Activated T-cell treated with anti-CD3 and anti-CD28 coated beads, Interleukin-2, amount 50 U/mL, for 24 hours (primary cell): ENCODE results near the gene TPSB2.
"Not testable (repeated sequence)": the region's sequence is repeated elsewhere in the genome, so short reads cannot be mapped to it uniquely, and the experiment has no call there.

Experiments
- DNase-seq: peaks from one replicate; pipeline ENCODE4 v3.0.0-alpha.2; 2020
- H3K27ac Mint-ChIP-seq: 2 replicates; pipeline ENCODE4 v1.8.0; 2020; ENCODE audit warnings: mild to moderate bottlenecking, mixed read lengths
- H3K27me3 Mint-ChIP-seq: 2 replicates; pipeline ENCODE4 v1.8.0; 2020; ENCODE audit warnings: mixed read lengths
- H3K36me3 Mint-ChIP-seq: 2 replicates; pipeline ENCODE4 v1.8.0; 2020; ENCODE audit warnings: low read depth, mixed read lengths
- H3K4me1 Mint-ChIP-seq: 2 replicates; pipeline ENCODE4 v1.8.0; 2020; ENCODE audit warnings: low read depth, mixed read lengths
- H3K4me3 Mint-ChIP-seq: 2 replicates; pipeline ENCODE4 v1.8.0; 2020; ENCODE audit warnings: mild to moderate bottlenecking, moderate library complexity, mixed read lengths
- H3K9me3 Mint-ChIP-seq: 2 replicates; pipeline ENCODE4 v1.8.0; 2020; ENCODE audit warnings: mixed read lengths

Gene TPSB2

GRCh38 chr16:1212616-1213194 lies 17.3 kb downstream of the TPSB2 start:
- Mint-ChIP-seq H3K9me3 (no peaks in the 10 kb centered on the region), H3K27ac (no peak overlapping the region), H3K27me3 (no peaks in the 10 kb centered on the region), H3K36me3 (no peaks in the 10 kb centered on the region), H3K4me1 (peaks cover 4% of the 10 kb centered on the region), H3K4me3 (no peak overlapping the region)
- DNase-seq, result no peak

GRCh38 chr16:1211451-1212268 lies 18.3 kb downstream of the TPSB2 start:
- Mint-ChIP-seq H3K27me3 (no peaks in the 10 kb centered on the region), H3K9me3 (no peaks in the 10 kb centered on the region), H3K27ac (no peak overlapping the region), H3K4me1 (peaks cover 4% of the 10 kb centered on the region), H3K36me3 (no peaks in the 10 kb centered on the region), H3K4me3 (no peak overlapping the region)
- DNase-seq, result no peak

GRCh38 chr16:1210461-1210860 lies 19.5 kb downstream of the TPSB2 start:
- no peak for DNase-seq
- H3K9me3 Mint-ChIP-seq, result no peaks in the 10 kb centered on the region
- no peaks in the 10 kb centered on the region for H3K36me3 Mint-ChIP-seq
- H3K27ac Mint-ChIP-seq, result no peak overlapping the region
- peaks cover 4% of the 10 kb centered on the region for H3K4me1 Mint-ChIP-seq
- no peak overlapping the region for H3K4me3 Mint-ChIP-seq
- H3K27me3 Mint-ChIP-seq, result no peaks in the 10 kb centered on the region

GRCh38 chr16:1209081-1209480 lies 20.9 kb downstream of the TPSB2 start:
- Mint-ChIP-seq H3K9me3 (no peaks in the 10 kb centered on the region), H3K4me1 (peaks cover 4% of the 10 kb centered on the region), H3K27ac (no peak overlapping the region), H3K36me3 (no peaks in the 10 kb centered on the region), H3K4me3 (no peak overlapping the region), H3K27me3 (no peaks in the 10 kb centered on the region)
- DNase-seq, result no peak

- peaks cover 4% of the 10 kb centered on the region for H3K4me1 Mint-ChIP-seq
- no peaks in the 10 kb centered on the region for H3K9me3 Mint-ChIP-seq
- peak; percentile 36 for DNase-seq
- no peaks in the 10 kb centered on the region for H3K36me3 Mint-ChIP-seq
- H3K4me3 Mint-ChIP-seq, result peak overlapping the region; percentile 27
- peak overlapping the region; percentile 83 for H3K27ac Mint-ChIP-seq
- no peaks in the 10 kb centered on the region for H3K27me3 Mint-ChIP-seq
Observed at GRCh38 chr16:1208239-1208830, 21.6 kb downstream of the TPSB2 start.

GRCh38 chr16:1206786-1207185 lies 23.2 kb downstream of the TPSB2 start:
- Mint-ChIP-seq H3K36me3 (no peaks in the 10 kb centered on the region), H3K4me1 (peaks cover 4% of the 10 kb centered on the region), H3K9me3 (no peaks in the 10 kb centered on the region), H3K27me3 (no peaks in the 10 kb centered on the region), H3K4me3 (peak overlapping the region; percentile 25), H3K27ac (no peak overlapping the region)
- DNase-seq, result no peak

GRCh38 chr16:1206326-1206725 lies 23.7 kb downstream of the TPSB2 start:
- Mint-ChIP-seq H3K4me1 (peaks cover 4% of the 10 kb centered on the region), H3K36me3 (no peaks in the 10 kb centered on the region), H3K27ac (no peak overlapping the region), H3K9me3 (no peaks in the 10 kb centered on the region), H3K4me3 (no peak overlapping the region), H3K27me3 (no peaks in the 10 kb centered on the region)
- no peak for DNase-seq

GRCh38 chr16:1204933-1205332 lies 25.1 kb downstream of the TPSB2 start:
- H3K4me1 Mint-ChIP-seq, result peaks cover 4% of the 10 kb centered on the region
- H3K36me3 Mint-ChIP-seq, result no peaks in the 10 kb centered on the region
- no peaks in the 10 kb centered on the region for H3K27me3 Mint-ChIP-seq
- no peak overlapping the region for H3K4me3 Mint-ChIP-seq
- DNase-seq, result no peak
- H3K9me3 Mint-ChIP-seq, result no peaks in the 10 kb centered on the region
- no peak overlapping the region for H3K27ac Mint-ChIP-seq

GRCh38 chr16:1202274-1202673 lies 27.7 kb downstream of the TPSB2 start:
- DNase-seq, result no peak
- no peaks in the 10 kb centered on the region for H3K9me3 Mint-ChIP-seq
- H3K27me3 Mint-ChIP-seq, result no peaks in the 10 kb centered on the region
- H3K36me3 Mint-ChIP-seq, result no peaks in the 10 kb centered on the region
- H3K4me3 Mint-ChIP-seq, result no peak overlapping the region
- H3K27ac Mint-ChIP-seq, result no peak overlapping the region
- H3K4me1 Mint-ChIP-seq, result no peaks in the 10 kb centered on the region

GRCh38 chr16:1201444-1201843 lies 28.5 kb downstream of the TPSB2 start:
- Mint-ChIP-seq H3K4me3 (no peak overlapping the region), H3K9me3 (no peaks in the 10 kb centered on the region), H3K27me3 (no peaks in the 10 kb centered on the region), H3K36me3 (no peaks in the 10 kb centered on the region), H3K4me1 (no peaks in the 10 kb centered on the region), H3K27ac (no peak overlapping the region)
- no peak for DNase-seq

- Mint-ChIP-seq H3K9me3 (no peaks in the 10 kb centered on the region), H3K4me1 (no peaks in the 10 kb centered on the region), H3K4me3 (no peak overlapping the region), H3K27ac (no peak overlapping the region), H3K36me3 (no peaks in the 10 kb centered on the region), H3K27me3 (no peaks in the 10 kb centered on the region)
- DNase-seq, result no peak
Observed at GRCh38 chr16:1200014-1200627, 29.9 kb downstream of the TPSB2 start.

- no peaks in the 10 kb centered on the region for H3K4me1 Mint-ChIP-seq
- DNase-seq, result no peak
- no peak overlapping the region for H3K4me3 Mint-ChIP-seq
- no peaks in the 10 kb centered on the region for H3K27me3 Mint-ChIP-seq
- no peak overlapping the region for H3K27ac Mint-ChIP-seq
- no peaks in the 10 kb centered on the region for H3K36me3 Mint-ChIP-seq
- H3K9me3 Mint-ChIP-seq, result no peaks in the 10 kb centered on the region
Observed at GRCh38 chr16:1199347-1200013, 30.5 kb downstream of the TPSB2 start.

- not testable (repeated sequence) for H3K27me3 Mint-ChIP-seq, H3K4me1 Mint-ChIP-seq, H3K27ac Mint-ChIP-seq, DNase-seq, H3K36me3 Mint-ChIP-seq, H3K9me3 Mint-ChIP-seq, H3K4me3 Mint-ChIP-seq
Observed at GRCh38 chr16:1198671-1199346, 31.2 kb downstream of the TPSB2 start.

GRCh38 chr16:1198194-1198593 lies 31.8 kb downstream of the TPSB2 start:
- H3K27me3 Mint-ChIP-seq, result no peaks in the 10 kb centered on the region
- H3K4me1 Mint-ChIP-seq, result no peaks in the 10 kb centered on the region
- DNase-seq, result no peak
- H3K4me3 Mint-ChIP-seq, result no peak overlapping the region
- no peak overlapping the region for H3K27ac Mint-ChIP-seq
- no peaks in the 10 kb centered on the region for H3K36me3 Mint-ChIP-seq
- H3K9me3 Mint-ChIP-seq, result no peaks in the 10 kb centered on the region
